Stimulated activated CD8-positive, alpha-beta memory T cell treated with anti-CD3 and anti-CD28 coated beads, Interleukin-4, amount 100 ng/mL, for 1 hour (primary cell): ENCODE results near the gene BIN1.
"Not testable (repeated sequence)": the region's sequence is repeated elsewhere in the genome, so short reads cannot be mapped to it uniquely, and the experiment has no call there.

ENCODE experiments used
- DNase-seq, 2 donors: peaks; one replicate each; pipeline ENCODE4 v3.0.0-alpha.2; 2020; ENCODE audit warnings: low read depth in 2 of 2, low spot score in 1 of 2

Gene BIN1

DNA sequence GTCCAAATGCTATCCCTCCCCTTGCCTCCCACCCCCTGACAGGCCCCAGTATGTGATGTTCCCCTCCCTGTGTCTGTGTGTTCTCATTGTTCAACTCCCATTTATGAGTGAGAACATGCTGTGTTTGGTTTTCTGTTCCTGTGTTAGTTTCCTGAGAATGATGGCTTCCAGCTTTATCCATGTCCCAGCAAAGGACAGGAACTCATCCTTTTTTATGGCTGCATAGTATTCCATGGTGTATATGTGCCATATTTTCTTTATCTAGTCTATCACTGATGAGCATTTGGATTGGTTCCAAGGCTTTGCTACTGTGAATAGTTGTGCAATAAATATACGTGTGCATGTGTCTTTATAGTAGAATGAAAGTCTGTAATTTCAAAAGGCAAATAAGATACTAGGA, 78.2 kb downstream of the BIN1 start:
- DNase-seq, result not testable (repeated sequence)

DNA sequence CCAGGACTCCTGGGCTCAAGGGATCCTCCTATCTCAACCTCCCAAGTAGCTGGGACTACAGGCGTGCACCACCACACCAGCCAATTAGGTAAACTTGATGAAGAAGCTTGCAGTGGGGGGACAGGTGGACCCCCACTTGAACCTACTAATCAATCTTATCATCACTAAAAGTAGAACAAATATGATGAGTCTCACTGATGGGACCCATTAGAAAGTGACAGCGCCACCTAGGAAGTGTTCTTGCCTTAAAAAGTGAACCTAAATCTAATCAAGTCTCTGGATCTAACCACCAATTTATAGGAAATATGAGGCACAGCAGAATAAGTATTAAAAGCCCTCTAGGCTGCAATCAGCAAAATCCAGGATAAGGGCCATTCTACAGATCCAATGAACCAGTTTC, 79.2 kb downstream of the BIN1 start:
- DNase-seq, result no peak

DNA sequence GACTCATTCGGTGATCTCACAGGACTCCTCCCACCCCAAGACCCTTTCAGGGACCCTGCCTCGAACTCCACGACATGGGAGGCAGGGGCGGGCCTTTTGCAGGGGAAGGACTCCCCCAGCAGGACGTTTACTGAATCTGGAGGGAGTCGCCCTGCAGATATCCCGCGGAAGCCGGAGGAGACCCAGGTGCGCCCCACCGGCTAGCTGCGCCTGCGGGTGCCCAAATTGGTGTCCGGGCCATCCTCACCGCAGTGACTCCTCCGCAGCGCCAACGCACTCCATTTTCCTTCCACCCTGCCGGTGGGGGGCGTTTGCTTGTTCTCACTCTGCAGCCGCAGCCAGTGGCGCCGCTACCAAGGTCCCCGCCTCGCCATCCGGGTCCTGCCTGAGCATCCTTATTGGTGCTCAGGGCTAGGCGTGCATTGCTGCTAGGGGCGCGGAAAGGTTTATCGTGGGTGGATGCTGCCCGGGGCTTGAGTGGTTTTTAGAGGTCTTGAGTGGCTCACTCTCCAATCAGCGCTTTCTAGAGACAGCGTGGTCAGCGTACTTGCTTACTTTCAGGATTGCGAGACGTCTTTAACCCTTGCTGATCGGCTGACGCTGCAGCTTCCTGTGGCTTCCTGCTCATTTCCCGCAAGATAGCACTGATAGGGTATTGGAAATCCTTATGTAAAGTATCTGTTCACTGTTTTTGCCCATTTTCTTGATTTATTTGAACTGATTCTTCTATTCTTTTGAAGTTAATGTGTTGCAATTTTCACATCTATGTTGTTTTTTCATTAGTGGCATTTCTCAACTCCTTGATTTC, 81.4 kb downstream of the BIN1 start:
- peak; percentile 38 to 47 for DNase-seq

DNA sequence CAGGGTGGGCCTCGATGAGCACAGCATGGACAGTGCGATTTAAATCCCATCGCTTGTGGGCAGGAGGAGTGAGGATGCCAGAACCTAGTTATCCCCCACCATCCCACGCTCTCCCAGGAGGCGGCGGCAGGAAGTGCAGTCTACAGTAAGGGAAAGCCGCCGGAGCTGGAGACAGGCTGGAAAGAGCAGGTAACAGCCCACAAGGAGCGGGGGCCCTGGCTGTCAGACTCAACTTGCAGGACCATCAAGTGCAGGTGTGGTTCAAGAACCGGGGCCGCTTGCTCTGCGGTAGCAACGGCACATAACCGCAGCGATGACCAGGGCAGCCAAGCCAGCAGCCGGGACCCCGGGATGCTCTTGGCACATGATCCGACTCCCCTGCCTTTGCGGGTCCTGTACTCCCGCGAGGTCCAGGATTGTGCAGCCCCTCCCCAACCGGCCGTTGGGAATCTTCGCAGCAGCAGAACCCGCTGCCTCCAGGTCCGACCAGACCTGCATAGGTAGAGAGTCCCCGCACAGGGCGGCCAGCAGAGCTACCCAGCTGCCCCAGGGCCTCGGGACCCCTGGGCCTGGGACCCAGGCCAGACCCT, 82.1 kb downstream of the BIN1 start:
- DNase-seq, result no peak

DNA sequence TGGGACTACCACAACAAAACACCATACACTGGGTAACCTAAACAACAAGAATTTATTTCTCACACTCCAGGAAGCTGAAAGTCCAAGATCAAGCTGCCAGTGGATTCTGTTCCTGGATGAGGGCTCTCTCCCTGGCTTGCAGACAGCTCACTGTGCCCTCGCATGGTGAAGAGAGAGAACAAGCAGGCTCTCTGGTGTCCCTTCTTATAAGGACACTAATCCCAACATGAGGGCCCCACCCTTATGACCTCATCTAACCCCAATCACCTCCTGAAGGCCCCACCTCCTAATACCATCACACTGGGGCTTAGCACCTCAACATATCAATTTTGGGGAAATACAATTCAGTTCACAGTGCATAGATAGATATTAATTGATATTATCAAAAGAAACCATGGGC, 83.5 kb downstream of the BIN1 start:
- DNase-seq, result no peak

DNA sequence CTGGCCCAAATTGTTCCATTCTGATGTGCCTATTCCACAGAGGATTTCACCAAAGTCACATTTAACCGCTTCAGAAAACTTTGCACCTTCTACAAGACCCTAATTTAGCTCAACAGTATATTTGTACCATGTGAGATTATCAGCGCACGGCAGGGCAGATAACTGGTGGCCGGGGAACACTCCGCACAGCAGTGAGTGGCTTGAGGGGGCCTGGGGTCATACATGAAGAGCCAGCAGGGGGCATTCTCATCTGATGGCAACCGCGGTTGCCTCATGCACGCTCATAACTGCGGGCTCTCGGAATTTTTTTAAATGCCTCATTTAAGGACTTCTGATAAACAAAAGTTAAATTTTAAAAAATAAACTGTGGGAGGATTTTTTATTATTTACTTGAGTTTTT, 84.1 kb downstream of the BIN1 start:
- DNase-seq, result no peak

DNA sequence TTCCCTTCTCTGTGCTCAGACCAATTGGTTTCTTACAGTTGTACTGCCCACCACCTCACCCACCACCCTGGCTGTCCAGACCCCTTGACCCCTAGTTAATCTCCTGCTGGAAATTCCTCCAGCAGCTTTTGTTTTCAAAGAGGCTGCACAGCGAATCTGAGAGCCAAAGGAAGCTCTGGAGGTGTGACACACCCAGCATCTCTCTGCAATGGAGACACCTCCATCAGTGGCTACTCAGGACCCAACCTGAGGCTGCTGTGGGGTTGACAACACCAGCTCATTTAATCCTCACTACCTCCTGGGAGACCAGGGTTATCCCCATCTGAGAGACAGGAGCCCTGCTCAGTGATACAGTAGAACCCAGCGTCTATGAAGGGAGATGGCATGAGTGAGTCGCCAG, 86.4 kb downstream of the BIN1 start:
- DNase-seq, result no peak

DNA sequence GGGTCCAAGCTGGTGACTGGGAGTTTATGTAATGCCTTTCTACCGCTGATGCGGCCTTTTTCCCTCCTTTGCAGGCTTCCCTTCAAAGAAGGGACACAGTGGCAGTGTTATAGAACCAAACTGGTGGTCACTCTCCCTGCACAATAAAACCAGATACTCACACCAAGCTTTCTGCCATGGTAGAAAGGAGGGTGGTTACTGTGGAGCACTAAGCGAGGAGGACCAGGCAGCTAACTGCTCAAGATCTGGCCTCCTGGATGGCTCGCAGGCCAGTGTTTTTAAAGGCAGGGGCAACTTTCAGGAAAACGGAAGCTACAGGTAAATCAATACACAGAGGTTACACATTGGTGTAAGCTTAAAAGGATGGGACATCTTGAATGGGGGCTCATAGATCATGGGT, 89.4 kb downstream of the BIN1 start:
- DNase-seq, result no peak

DNA sequence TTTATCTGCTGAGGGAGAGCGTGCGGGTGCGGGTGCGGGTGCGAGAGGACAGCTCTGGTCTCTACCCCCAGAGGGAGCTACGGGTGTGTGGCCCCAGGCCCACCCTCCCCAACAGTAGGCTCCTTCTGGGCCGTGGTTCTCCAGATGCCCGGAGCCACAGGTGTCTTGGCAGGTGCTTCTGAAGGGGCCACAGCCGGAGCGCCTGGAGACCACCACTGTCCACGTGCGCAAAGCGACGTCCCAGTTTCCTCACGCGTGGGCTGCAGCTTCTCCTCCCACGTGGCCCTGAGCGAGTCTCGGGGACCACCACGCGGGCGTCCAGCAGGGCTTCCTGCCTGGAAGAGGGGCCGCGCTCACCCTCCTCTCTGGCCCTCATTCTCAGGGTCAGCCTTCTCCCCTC, 90.6 kb downstream of the BIN1 start:
- no peak for DNase-seq

DNA sequence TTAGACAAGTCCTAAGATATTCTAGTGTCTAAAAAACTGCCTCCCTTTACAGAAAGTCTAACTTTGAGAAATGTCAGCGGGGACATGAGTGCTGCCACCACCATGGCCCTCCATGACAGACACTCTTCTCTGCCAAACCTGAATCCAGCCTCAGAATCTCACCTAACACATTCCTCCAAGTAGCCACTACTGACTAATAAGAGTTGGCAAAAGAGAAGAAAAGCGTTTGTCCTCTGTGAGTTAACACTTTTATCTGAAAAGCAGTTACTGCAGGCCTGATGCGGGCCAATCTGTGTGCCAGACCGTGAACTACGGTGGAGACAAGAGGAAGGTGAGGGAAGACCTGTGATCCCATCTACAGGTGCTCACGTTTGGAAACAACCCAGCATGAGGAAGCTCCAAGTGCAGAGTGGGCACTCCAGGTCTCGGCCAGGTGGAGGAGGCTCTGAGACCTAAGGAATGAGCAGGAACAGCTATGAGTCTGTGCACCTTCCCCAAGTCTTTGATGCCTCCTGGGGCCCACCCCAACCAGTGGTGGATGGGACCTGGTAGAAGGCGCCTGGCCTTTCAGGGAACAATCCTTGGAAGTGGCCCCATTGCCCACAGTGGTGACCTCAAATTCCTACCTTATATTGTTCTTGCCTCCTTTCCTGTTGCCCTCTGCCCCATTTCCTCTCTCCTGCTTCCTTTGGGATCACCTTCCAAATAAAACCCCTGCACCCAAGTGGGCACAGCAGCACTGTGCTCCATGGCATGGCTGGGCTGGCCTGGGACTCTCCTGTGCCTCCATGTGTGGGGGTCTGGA, 91.6 kb downstream of the BIN1 start:
- no peak for DNase-seq

DNA sequence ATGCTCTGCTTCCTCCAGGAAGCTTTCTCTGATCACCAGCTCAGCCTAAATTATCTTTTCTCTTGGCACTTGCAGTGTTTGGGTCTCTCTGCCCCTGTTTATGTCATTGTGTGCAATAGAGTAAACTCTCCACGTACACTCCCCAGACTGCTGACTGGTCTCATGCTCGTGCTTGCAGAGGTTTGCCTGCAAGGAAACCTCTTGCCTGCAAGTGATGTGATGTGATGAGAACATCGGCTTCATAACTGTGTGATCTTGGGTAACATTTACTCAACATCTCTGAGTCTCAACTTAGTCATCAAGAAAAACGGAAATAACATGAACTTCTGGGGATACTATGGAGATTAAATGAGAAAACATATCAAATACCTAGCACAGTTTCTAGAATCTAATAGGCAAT, 92.3 kb downstream of the BIN1 start:
- no peak for DNase-seq

DNA sequence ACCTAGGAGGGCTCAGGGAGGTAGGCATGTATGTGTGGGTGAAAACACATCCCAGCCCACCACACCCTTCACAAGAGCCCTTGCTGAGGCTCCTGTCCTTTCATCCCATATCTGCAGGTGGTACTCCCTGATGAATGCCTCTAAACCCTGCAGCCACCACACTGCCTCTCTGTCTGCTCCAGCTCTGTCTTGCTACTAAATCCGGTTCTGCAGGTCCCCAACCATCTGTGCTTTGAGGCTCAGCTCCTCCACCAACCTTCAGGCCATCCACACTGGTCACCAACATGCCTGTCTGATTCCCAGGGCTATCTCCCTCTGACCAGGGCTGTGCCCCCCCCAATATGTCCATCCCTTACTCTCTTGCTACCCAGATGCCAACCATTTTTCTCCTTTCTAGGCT, 92.7 kb downstream of the BIN1 start:
- no peak for DNase-seq

DNA sequence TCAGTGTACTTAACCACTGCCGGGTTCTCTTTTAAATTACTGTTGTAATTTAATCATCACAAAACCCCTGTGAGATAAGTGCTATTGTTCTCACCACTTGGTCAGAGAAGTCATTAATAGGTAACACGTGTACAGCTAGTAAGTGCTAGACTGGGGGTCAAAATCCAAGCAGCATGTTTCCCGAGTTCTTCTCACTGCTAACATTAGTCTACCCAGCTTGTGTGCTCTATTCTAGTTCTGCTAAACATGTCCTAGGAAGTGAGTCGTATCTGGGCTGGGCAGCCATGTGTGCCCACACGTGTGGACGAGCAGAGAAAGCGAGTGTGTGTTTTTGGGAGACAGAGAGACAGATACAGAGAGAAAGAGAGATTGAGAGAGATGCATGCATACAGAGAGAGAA, 94.1 kb downstream of the BIN1 start:
- no peak for DNase-seq

DNA sequence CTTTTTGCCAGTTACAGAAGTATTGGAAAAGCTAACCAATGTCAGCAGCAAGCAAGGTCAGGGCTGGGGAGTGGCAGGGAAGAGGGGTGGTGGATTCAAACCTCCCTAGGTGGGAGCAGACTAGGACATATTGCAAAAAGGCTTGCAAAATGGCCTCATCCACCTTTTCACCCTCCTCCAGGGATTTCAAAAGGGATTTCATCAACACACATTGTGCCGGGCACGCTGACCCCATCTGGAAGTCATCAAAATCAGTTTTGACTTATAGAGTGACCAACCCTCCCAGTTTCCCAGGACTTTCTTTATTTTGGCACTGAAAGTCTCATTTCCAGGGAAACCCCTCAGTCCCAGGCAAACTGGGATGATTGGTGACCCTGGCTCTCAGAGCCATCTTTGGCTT, 94.7 kb downstream of the BIN1 start:
- no peak for DNase-seq

DNA sequence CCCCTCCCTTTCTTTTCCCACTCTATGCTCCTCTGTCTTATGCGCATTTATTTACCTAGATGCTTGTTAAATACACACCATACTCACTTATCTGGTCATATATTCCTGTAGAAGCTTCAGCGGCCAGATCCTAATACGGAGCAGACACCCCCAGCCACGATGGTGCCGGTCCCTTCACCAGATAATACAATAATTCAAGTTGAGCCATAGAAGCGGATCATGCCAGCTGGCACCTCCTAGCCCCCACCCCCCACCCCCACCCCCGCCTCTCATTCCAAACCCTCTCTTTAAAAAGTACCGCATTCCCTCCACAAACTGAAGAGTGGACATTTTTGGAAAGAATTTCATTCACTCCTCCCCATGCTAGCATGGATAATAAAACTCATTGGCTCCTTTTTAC, 95.2 kb downstream of the BIN1 start:
- DNase-seq, result no peak

DNA sequence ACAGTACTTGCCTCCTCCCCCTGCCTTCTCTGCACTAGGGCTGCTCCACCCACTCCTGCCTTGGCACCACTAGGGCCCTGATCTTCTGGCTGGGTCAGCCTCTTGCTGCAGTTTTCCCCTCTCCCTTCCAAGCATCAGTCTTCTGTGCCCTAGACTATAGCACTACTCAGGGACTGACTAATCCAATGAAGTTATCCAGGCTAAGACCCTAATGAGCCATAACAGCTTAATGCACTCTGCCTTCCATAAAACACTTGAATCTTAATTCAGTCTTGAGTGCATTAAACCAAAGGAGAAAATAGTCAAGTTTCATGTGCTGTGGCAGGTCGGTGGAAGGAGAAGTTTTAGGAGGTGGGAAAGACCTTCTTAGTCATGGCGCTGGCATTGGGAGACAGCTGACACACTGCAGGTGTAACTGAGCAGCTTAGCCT, 95.7 kb downstream of the BIN1 start:
- no peak for DNase-seq

DNA sequence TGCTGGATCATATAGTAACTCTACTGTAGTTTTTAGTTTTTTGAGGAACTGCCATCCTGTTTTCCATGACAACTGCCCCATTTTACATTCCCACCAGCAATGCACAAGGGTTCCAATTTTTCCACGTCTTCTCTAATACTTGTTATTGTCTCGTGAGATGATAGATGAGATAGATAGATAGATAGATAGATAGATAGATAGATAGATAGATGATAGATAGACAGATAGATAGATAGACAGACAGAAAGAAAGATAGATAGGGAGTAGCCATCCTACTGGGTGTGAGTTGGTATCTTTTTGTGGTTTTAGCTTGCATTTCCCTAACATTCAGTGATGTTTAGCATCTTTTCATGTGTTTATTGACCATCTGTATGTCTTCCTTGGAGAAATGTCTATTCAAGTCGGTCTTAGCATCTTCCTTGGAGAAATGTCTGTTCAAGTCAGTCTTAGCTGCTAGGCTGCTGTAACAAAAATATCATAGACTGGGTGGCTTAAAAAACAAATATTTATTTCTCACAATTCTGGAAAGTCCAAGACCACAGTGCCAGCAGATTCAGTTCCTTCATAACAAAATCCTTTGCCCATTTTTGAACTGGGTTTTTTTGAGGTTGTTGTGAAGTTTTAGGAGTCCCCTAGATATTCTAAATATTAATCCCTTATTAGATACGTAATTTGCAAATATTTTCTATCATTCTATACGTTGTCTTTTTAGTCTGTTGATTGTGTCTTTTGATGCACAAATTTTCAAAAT, 98.5 kb downstream of the BIN1 start:
- DNase-seq, result no peak

DNA sequence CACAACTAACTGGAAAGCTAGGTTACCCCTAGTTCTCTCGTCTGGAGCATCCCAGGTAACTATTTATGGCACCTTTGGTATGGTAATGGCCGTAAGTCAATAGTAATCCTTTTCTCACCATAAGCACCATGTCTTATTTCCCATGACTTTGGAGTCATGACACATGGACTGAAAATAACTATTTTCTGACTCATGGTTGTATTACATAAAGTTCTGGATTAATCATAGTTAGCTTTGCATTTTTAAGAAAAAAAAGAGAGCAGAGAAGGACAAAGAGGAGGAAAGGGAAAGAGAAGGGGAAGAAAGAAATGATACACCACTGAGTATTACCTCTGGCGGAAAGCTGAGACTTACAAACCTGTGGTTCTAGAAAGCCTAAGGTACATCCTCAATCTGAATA, 99.3 kb downstream of the BIN1 start:
- DNase-seq, result no peak

DNA sequence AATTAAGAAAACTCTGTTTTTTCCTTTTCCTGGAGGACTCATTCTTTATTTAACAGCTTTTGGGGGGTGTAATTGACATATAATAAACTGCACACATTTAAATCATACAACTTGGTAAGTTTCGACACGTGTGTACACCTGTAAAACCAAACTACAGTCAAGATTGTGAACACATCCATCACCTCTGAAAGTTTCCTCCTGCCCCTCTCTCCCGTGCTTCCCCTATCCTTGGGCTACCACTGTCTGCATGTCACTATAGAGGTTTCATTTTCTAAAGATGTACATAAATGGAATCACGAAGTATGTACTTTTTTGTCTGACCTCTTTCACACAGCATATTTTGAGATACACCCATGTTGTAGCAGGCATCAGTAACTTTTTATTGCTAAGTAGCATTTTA, 100.0 kb downstream of the BIN1 start:
- DNase-seq, result no peak

DNA sequence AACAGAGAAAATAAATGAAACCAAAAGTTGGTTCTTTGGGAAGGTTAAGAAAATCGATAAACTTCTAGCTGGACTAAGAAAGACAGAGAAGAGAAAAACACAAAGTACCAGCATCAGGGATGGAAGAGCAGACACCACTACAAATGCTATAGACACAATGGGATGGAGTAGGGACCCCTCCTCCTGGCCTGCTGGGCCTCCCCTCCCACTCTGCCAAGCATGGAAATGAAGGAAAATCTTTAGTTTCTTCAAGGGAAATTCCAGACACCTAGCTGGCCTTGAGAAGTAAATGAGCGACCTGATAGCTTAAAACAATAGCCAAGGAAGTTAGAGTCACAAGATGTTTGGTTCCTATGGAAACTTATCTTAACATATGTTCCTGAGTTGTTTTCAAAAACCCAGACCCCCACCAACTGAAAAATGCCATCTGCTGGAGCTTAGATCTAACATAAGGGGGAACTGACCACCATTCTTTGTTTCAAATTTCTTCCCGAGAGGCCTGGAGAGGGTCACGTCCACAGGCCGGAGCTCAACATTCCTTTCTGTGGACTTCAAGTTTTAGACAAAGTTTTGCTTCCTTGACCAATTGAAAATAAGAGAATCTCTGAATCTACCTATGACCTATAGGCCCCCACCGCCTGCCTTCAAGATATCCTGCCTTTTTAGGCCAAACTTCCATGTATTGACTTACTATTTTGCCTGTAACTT, 101.9 kb downstream of the BIN1 start:
- DNase-seq, result no peak
